ENCODE measurements around the gene SSU72. TPM values are rescaled to one million over a fixed set of nuclear protein-coding genes. Genes with fewer than 3 reads are reported as not detected.
"Not testable (repeated sequence)": the region's sequence is repeated elsewhere in the genome, so short reads cannot be mapped to it uniquely, and the experiment has no call there.

The SSU72 gene
- total and polyA plus RNA-seq, 5 donors, result 112 to 130 (median 113) TPM

- peak in 1 of 3 donors; percentile 54 for DNase-seq
- H3K4me1 ChIP-seq (ENCODE audit: control insufficient read depth, insufficient read depth, low read length), result peaks cover 5% of the 10 kb centered on the region
- ATAC-seq, result no peak
- H3K27me3 ChIP-seq (ENCODE audit: control insufficient read depth, insufficient read depth), result no peaks in the 10 kb centered on the region
- H3K27ac ChIP-seq (ENCODE audit: low read length), result no peak overlapping the region
- H3K9me3 ChIP-seq (ENCODE audit: control insufficient read depth, low read length), result no peaks in the 10 kb centered on the region
- WGBS, result 83% methylated on average over 18 of the region's 18 CpGs
- intact Hi-C loops (cut with DNase I), result no loop called here
- no peak overlapping the region for H3K4me3 ChIP-seq (ENCODE audit: low read length)
Observed at GRCh38 chr1:1538989-1539309, 35.7 kb downstream of the SSU72 start.

GRCh38 chr1:1538334-1538733 lies 36.3 kb downstream of the SSU72 start:
- Histone ChIP-seq H3K4me3 (ENCODE audit: low read length) (no peak overlapping the region), H3K4me1 (ENCODE audit: control insufficient read depth, insufficient read depth, low read length) (peaks cover 5% of the 10 kb centered on the region), H3K9me3 (ENCODE audit: control insufficient read depth, low read length) (no peaks in the 10 kb centered on the region), H3K27ac (ENCODE audit: low read length) (no peak overlapping the region), H3K27me3 (ENCODE audit: control insufficient read depth, insufficient read depth) (no peaks in the 10 kb centered on the region)
- WGBS, result 94% methylated on average over 23 of the region's 23 CpGs
- DNase-seq, result peak in 2 of 3 donors; percentile 50 to 53
- intact Hi-C loops (cut with DNase I), result no loop called here
- no peak for ATAC-seq

GRCh38 chr1:1537626-1538250 lies 36.9 kb downstream of the SSU72 start:
- intact Hi-C loops (cut with DNase I), result no loop called here
- no peaks in the 10 kb centered on the region for H3K27me3 ChIP-seq (ENCODE audit: control insufficient read depth, insufficient read depth)
- no peak overlapping the region for H3K4me3 ChIP-seq (ENCODE audit: low read length)
- H3K4me1 ChIP-seq (ENCODE audit: control insufficient read depth, insufficient read depth, low read length), result peaks cover 5% of the 10 kb centered on the region
- no peaks in the 10 kb centered on the region for H3K9me3 ChIP-seq (ENCODE audit: control insufficient read depth, low read length)
- no peak overlapping the region for H3K27ac ChIP-seq (ENCODE audit: low read length)
- DNase-seq (no peak), ATAC-seq (no peak)
- 94% methylated on average over 32 of the region's 32 CpGs for WGBS

DNA sequence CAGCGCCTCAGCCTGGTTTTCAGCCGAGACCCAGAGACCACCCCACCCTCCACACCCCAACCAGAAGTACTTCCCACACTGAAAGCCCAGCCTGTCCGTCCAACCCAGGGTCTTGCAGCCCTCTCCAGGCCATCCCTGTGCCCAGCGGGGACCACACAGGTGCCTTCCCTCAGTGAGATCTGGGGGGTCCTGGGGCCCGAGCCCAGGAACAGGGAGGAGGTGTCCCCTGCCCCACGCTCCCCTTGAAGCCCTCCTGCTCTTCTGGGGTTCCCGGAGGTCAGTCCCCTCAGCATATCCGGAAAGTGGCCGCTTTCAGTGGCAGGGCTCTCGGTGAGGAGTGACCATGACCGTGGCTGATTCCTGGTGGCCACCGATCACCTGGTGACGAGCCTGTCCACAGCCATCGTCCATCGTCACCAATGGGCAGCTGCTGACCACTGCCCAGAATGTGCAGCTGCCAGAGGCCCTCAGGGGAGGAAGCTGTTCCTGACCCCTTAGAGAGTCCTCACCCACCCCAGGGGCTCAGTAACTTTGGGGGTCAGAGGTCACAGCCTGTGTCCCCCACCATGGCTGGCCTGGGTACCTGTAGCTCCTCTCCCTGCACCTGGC lies 37.6 kb downstream of the SSU72 start:
- 88% methylated on average over 15 of the region's 15 CpGs for WGBS
- DNase-seq, result no peak
- Histone ChIP-seq H3K27ac (ENCODE audit: low read length) (no peak overlapping the region), H3K4me3 (ENCODE audit: low read length) (no peak overlapping the region), H3K9me3 (ENCODE audit: control insufficient read depth, low read length) (no peaks in the 10 kb centered on the region), H3K27me3 (ENCODE audit: control insufficient read depth, insufficient read depth) (no peaks in the 10 kb centered on the region), H3K4me1 (ENCODE audit: control insufficient read depth, insufficient read depth, low read length) (peaks cover 5% of the 10 kb centered on the region)
- intact Hi-C loops (cut with DNase I), result no loop called here
- ATAC-seq, result no peak

DNA sequence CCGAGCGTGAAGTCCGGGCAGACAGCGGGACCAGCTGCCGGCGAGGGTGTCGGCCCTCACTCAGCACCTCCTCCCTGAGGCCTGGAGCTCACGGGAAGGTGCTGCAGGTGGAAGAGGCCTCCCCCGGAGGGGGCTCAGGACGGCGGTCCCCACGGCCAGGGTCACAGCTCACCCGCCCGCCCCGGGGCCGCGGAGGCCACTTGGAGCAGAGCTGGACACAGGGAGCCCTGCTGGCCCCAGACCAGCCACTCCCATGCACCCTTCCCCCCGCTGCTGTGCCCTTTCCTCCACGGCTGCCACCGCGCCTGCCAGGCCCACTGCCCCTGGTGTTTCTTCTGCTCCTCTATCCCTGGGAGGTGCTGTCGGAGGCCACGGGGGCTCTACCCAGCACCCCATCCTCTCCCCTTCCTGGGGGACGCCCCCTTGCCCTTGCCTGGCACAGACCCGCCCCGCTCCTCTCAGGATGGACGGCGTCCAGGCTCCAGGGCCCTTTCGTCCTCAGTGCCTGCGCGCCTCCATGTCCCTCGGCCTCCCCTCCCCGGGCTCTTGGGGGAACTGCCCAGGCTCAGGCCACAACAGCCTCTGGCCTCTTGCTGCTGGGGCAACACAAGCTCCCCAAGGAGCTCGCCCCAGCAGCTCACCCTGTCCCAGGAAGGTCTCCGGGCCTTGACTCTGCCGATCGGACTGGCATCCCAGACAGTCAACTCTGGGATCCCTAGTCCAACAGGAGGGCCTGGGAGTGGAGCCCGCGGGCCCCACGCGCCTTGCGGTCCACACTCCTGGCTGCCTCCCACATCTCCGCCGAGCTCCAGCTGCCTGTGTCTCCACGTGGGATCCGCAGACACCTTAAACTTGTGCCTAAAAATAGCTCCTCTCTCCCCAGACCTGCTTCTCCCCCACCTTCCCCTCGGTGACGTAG lies 38.4 kb downstream of the SSU72 start:
- no peak for ATAC-seq

DNA sequence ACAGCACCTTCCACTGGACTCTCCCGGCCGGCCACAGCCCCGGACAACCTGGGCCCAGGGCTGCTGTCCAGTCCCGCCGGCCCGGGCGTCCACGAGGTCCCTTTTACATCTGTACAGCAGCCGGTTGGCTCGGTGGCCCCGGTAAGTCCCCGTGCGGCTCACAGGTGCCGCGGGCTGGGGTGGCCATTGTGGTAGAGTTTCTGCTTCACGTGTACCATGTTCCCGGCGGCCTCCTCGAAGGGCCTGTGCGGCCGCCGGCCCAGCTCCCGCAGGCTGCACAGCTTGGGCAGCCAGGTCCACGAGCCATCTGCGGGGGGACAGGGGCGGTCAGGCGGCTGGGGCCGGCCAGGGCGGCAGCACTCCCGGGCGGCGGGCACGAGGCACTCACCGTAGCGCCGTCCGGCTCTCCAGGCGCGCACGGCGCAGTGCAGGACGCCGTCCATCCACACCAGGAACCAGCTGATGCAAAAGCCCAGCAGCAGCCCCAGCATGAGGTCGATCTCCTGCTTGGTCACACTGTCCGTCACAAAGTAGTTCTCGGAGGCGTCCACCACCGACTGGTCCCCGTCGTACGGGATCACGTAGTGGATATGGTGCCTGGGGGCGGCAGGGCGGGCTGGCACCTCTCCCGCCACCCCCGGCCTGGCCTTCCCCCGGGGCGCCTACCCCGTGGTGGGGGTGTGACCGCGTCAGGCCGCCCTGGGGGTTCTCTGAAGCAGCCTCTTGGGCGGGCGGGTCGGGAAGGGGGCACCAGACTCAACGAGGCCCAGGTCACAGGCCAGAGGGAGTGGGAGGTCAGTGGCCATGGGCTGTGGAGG lies 39.3 kb downstream of the SSU72 start:
- intact Hi-C loops (cut with DNase I), result no loop called here
- 94% methylated on average over 66 of the region's 66 CpGs for WGBS
- no peak overlapping the region for H3K27ac ChIP-seq (ENCODE audit: low read length)
- peak in 1 of 3 donors; percentile 53 for DNase-seq
- no peaks in the 10 kb centered on the region for H3K27me3 ChIP-seq (ENCODE audit: control insufficient read depth, insufficient read depth)
- H3K4me3 ChIP-seq (ENCODE audit: low read length), result no peak overlapping the region
- ATAC-seq, result no peak
- H3K4me1 ChIP-seq (ENCODE audit: control insufficient read depth, insufficient read depth, low read length), result peaks cover 2% of the 10 kb centered on the region
- H3K9me3 ChIP-seq (ENCODE audit: control insufficient read depth, low read length), result no peaks in the 10 kb centered on the region

More for the DNA sequence above, 38.4 kb downstream of the SSU72 start:
- no peak overlapping the region for H3K4me3 ChIP-seq (ENCODE audit: low read length)
- H3K9me3 ChIP-seq (ENCODE audit: control insufficient read depth, low read length), result no peaks in the 10 kb centered on the region
- no peak for DNase-seq
- H3K27me3 ChIP-seq (ENCODE audit: control insufficient read depth, insufficient read depth), result no peaks in the 10 kb centered on the region
- H3K27ac ChIP-seq (ENCODE audit: low read length), result no peak overlapping the region
- intact Hi-C loops (cut with DNase I), result no loop called here
- H3K4me1 ChIP-seq (ENCODE audit: control insufficient read depth, insufficient read depth, low read length), result peaks cover 5% of the 10 kb centered on the region
- 82% methylated on average over 48 of the region's 48 CpGs for WGBS

GRCh38 chr1:1534401-1535154 lies 40.1 kb downstream of the SSU72 start:
- ATAC-seq, result no peak
- intact Hi-C loops (cut with DNase I), result no loop called here
- Histone ChIP-seq H3K27ac (ENCODE audit: low read length) (no peak overlapping the region), H3K9me3 (ENCODE audit: control insufficient read depth, low read length) (no peaks in the 10 kb centered on the region), H3K4me1 (ENCODE audit: control insufficient read depth, insufficient read depth, low read length) (peaks cover 2% of the 10 kb centered on the region), H3K4me3 (ENCODE audit: low read length) (no peak overlapping the region), H3K27me3 (ENCODE audit: control insufficient read depth, insufficient read depth) (no peaks in the 10 kb centered on the region)
- DNase-seq, result peak in 1 of 3 donors; percentile 53
- WGBS, result 89% methylated on average over 31 of the region's 31 CpGs

- H3K27ac ChIP-seq (ENCODE audit: low read length); H3K9me3 ChIP-seq (ENCODE audit: control insufficient read depth, low read length); DNase-seq; ATAC-seq; H3K4me1 ChIP-seq (ENCODE audit: control insufficient read depth, insufficient read depth, low read length); H3K27me3 ChIP-seq (ENCODE audit: control insufficient read depth, insufficient read depth); H3K4me3 ChIP-seq (ENCODE audit: low read length); intact Hi-C loops (cut with DNase I): not testable (repeated sequence)
- WGBS, result 76% methylated on average over 18 of the region's 18 CpGs
Observed at GRCh38 chr1:1533894-1534291, 40.8 kb downstream of the SSU72 start.

DNA sequence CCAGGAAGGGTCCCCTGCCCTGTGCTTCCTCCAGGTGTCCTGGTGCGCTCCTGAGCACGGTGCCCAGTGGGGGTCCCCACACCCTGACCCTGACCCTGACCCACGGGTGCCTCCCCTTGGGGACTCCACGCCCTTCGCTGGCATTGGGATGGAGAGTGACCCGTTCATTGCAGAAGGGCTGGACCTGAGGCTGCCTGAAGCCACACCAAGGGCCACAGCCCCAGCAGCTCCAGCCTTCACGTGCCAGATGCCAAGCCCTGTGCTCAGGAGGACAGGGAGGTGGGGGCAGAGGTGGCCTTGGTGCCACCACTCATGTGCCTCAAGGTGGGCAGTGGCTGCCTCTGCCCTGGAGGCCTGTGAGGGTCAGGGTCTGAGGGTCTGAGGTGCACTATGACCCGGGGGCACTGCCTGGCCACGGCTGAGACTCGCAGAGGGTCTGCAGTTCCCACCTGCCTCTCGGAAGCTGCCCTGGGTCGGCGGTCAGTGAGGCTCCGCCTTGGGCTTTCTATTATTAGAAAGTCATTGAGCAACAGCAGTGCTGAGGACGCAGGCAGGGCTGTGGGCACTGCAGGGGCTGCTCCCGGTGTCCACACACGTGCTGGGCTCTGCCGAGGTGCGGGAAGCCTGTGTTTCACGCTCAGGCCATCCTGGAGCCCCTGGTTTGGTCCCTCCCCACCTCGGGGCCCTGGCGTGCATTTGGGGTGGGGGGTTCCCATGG lies 41.3 kb downstream of the SSU72 start:
- H3K4me3 ChIP-seq (ENCODE audit: low read length); intact Hi-C loops (cut with DNase I); H3K27me3 ChIP-seq (ENCODE audit: control insufficient read depth, insufficient read depth); H3K9me3 ChIP-seq (ENCODE audit: control insufficient read depth, low read length); H3K27ac ChIP-seq (ENCODE audit: low read length); H3K4me1 ChIP-seq (ENCODE audit: control insufficient read depth, insufficient read depth, low read length): not testable (repeated sequence)
- DNase-seq, result peak in 1 of 3 donors; percentile 61
- peak; percentile 43 to 46 for ATAC-seq
- 61% methylated on average over 20 of the region's 22 CpGs for WGBS

- WGBS, result 93% methylated on average over 4 of the region's 4 CpGs
- Histone ChIP-seq H3K9me3 (ENCODE audit: control insufficient read depth, low read length) (no peaks in the 10 kb centered on the region), H3K27ac (ENCODE audit: low read length) (no peak overlapping the region), H3K4me1 (ENCODE audit: control insufficient read depth, insufficient read depth, low read length) (no peaks in the 10 kb centered on the region), H3K27me3 (ENCODE audit: control insufficient read depth, insufficient read depth) (no peaks in the 10 kb centered on the region), H3K4me3 (ENCODE audit: low read length) (no peak overlapping the region)
- no peak for ATAC-seq
- intact Hi-C loops (cut with DNase I), result no loop called here
- DNase-seq, result no peak
Observed at GRCh38 chr1:1531947-1532346, 42.7 kb downstream of the SSU72 start.
